ENCODE results near the gene MBNL2.

DNA sequence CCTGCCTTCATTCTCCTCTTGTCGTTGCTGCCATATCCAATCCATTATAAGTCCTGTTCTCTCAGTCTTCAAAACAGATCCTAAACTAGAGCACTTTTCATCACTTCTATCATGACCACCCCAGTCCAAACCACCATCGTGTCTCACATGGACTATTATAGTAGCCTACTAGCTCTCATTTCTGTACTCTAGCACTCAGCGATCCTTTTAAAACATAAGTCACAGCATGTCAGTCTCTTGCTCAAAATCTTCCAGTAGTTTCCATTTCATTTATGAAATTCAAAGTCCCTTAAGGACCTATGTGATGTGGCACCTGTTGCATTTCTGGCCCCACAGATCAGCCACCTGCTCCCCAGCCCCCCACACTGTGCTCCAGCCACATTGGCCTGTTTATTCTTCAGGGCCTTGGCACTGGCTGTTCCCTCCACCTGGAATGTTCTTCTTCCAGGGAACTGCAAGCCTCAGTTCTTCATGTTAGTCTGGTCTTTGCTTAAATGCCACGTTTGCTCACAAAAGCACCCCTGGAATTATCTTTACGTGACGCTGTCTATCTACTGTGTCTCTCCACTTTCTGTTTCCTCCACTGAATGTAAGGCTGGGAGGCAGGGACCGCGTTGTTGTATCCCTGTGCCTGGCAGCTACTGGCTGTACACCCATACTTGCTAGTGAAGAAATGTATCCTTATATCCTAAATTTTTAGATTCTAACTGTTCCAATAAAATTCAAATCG is 64.3 kb downstream of the MBNL2 start:
- TF ChIP-seq POLR2A (IDR thresholded peaks at IDR 0.05; ENCODE audit: low read depth, low read length) (no peak), CTCF (IDR thresholded peaks at IDR 0.05 in 2 of 3, conservative IDR thresholded peaks at IDR 0.05 in 1 of 3; ENCODE audit: control insufficient read depth in 2 of 3, extremely low read depth in 1 of 3, insufficient read depth in 1 of 3, low read depth in 3 of 3, low read length in 3 of 3) (no peak), POLR2AphosphoS5 (IDR thresholded peaks at IDR 0.05; ENCODE audit: low read length) (no peak), HCFC1 (IDR thresholded peaks at IDR 0.05; ENCODE audit: low read length) (no peak)

Measured in GM12878 (cell line).